HCT116 (cell line): ENCODE data around the gene VAMP3. TPM values are rescaled to one million over a fixed set of nuclear protein-coding genes. Genes with fewer than 3 reads are reported as not detected.

Experiments used
- ATAC-seq: fragments of 200-7000 bp; cut with Tn5 transposase; 2 replicates; pipeline ENCODE4 v1.9.1; 2020; ENCODE audit warnings: mild to moderate bottlenecking, moderate library complexity
- BruUV-seq: library from RNA; stranded (reverse); fragments of 400-500 nt; replicated peaks from 2 replicates; lab custom pipeline; 2021; lab: Mats Ljungman, UMichigan
- CTCF ChIA-PET: fragments of 300-600 bp; sonication (Branson Sonifier 250); formaldehyde crosslinking; loops from one replicate; lab custom pipeline; 2021; ENCODE audit warnings: antibody characterized with exemption; lab: Charles Lee
- POLR2A ChIA-PET: fragments of 300-600, 350-600 bp; sonication (Branson Sonifier 250); formaldehyde crosslinking; loops from one replicate; lab custom pipeline; 2021; ENCODE audit warnings: antibody characterized with exemption; lab: Charles Lee
- RAD21 ChIA-PET, 2 experiments: fragments of 300-600 bp; sonication (Branson Sonifier 250); formaldehyde crosslinking; loops; one replicate each; lab custom pipeline; 2023; ENCODE audit warnings: low total read pairs in 2 of 2; ENCODE audit not compliant: uncharacterized antibody in 2 of 2, unreplicated experiment in 2 of 2, low non-redundant PET in 1 of 2; lab: Charles Lee
- DNase-seq: peaks from one replicate; pipeline ENCODE4 v3.0.0-alpha.2; 2010; ENCODE audit warnings: low read depth, low spot score
- H2AFZ ChIP-seq: fragments of 200-600 bp; shearing (Covaris generic), sonication (generic); 2 replicates; pipeline ENCODE4 v1.6.1; 2017; ENCODE audit warnings: low read depth, mixed run types, mixed read lengths, antibody characterized with exemption, low read length; ENCODE audit not compliant: poor library complexity, severe bottlenecking
- H3K27ac ChIP-seq: 2 replicates; pipeline ENCODE4 v1.5.1; 2012; ENCODE audit warnings: low read depth, low read length
- H3K27me3 ChIP-seq: fragments of 200-600 bp; sonication (generic); 2 replicates; pipeline ENCODE4 v1.6.1; 2016; ENCODE audit warnings: mixed run types, low read length, mixed read lengths; ENCODE audit not compliant: insufficient read depth
- H3K36me3 ChIP-seq, 2 experiments: fragments of 200-500 bp in 1 of 2; fragments of 200-600 bp in 1 of 2; sonication (Bioruptor generic) in 1 of 2; sonication (generic) in 1 of 2; 2 replicates each; pipeline versions ENCODE4 v1.5.1 to v1.6.1; 2014 to 2016; ENCODE audit warnings: low read length in 2 of 2, inconsistent platforms in 1 of 2, mixed read lengths in 1 of 2, mixed run types in 1 of 2; ENCODE audit not compliant: insufficient read depth in 2 of 2, control insufficient read depth in 1 of 2
- H3K4me1 ChIP-seq, 2 experiments: fragments of 200-600 bp in 1 of 2; sonication (generic) in 1 of 2; 2 replicates each; pipeline versions ENCODE4 v1.5.1 to v1.6.1; 2012 to 2017; ENCODE audit warnings: low read length in 2 of 2, inconsistent platforms in 1 of 2, mild to moderate bottlenecking in 1 of 2, mixed read lengths in 1 of 2, mixed run types in 1 of 2, moderate library complexity in 1 of 2; ENCODE audit not compliant: insufficient read depth in 2 of 2, control insufficient read depth in 1 of 2
- H3K4me2 ChIP-seq: fragments of 200-600 bp; sonication (generic); 2 replicates; pipeline ENCODE4 v1.6.1; 2017; ENCODE audit warnings: mixed run types, low read length, mixed read lengths
- H3K4me3 ChIP-seq, 2 experiments: fragments of 200-600 bp in 1 of 2; sonication (generic) in 1 of 2; replicated peaks in 1 of 2; 2 replicates each; pipeline ENCODE4 v1.5.1; 2011 to 2016; ENCODE audit warnings: low read length in 2 of 2, control low read depth in 1 of 2, low read depth in 1 of 2, mild to moderate bottlenecking in 1 of 2, mixed read lengths in 1 of 2, mixed run types in 1 of 2
- H3K79me2 ChIP-seq: fragments of 200-600 bp; sonication (generic); 2 replicates; pipeline ENCODE4 v1.6.1; 2017; ENCODE audit warnings: mild to moderate bottlenecking, mixed run types, low read length, moderate library complexity, mixed read lengths; ENCODE audit not compliant: insufficient read depth
- H3K9ac ChIP-seq: fragments of 200-600 bp; sonication (generic); 2 replicates; pipeline ENCODE4 v1.6.1; 2016; ENCODE audit warnings: low read length, mixed read lengths
- H3K9me2 ChIP-seq: fragments of 200-600 bp; sonication (generic), shearing (Covaris generic); 2 replicates; pipeline ENCODE4 v1.6.1; 2017; ENCODE audit warnings: mixed run types, mild to moderate bottlenecking, moderate library complexity; ENCODE audit not compliant: insufficient read depth
- H3K9me3 ChIP-seq, 2 experiments: fragments of 200-500 bp in 1 of 2; fragments of 200-600 bp in 1 of 2; sonication (Bioruptor generic) in 1 of 2; sonication (generic) in 1 of 2; 2 replicates each; pipeline ENCODE4 v1.6.1; 2014 to 2017; ENCODE audit warnings: low read length in 2 of 2, mixed read lengths in 2 of 2, inconsistent platforms in 1 of 2, low read depth in 1 of 2, mild to moderate bottlenecking in 1 of 2, mixed run types in 1 of 2, moderate library complexity in 1 of 2; ENCODE audit not compliant: control insufficient read depth in 1 of 2, insufficient read depth in 1 of 2
- H4K20me1 ChIP-seq: fragments of 200-600 bp; sonication (generic), shearing (Covaris generic); 2 replicates; pipeline ENCODE4 v1.6.1; 2017; ENCODE audit warnings: mixed run types, mild to moderate bottlenecking, moderate library complexity; ENCODE audit not compliant: insufficient read depth
- ATF3 ChIP-seq: IDR thresholded peaks from 2 replicates; pipeline ENCODE4 v1.6.1; 2012
- CBX3 ChIP-seq: IDR thresholded peaks from 2 replicates; pipeline ENCODE4 v1.6.1; 2012; ENCODE audit warnings: low read depth
- CTCF ChIP-seq, 3 experiments: fragments of 200-600 bp in 1 of 3; sonication (generic) in 1 of 3; IDR thresholded peaks in 2 of 3; conservative IDR thresholded peaks in 1 of 3; 2 replicates each; pipeline ENCODE4 v1.5.1; 2012 to 2017; ENCODE audit warnings: low read depth in 2 of 3, low read length in 2 of 3, antibody characterized with exemption in 1 of 3, borderline replicate concordance in 1 of 3, control low read depth in 1 of 3, mild to moderate bottlenecking in 1 of 3, mixed read lengths in 1 of 3, mixed run types in 1 of 3, moderate library complexity in 1 of 3; ENCODE audit not compliant: insufficient read depth in 1 of 3
- ELF1 ChIP-seq: IDR thresholded peaks from 2 replicates; pipeline ENCODE4 v1.6.1; 2012; ENCODE audit warnings: low read depth, borderline replicate concordance
- EZH2phosphoT487 ChIP-seq: fragments of 200-600 bp; IDR thresholded peaks from 2 replicates; pipeline ENCODE4 v1.6.1; 2018; ENCODE audit warnings: antibody characterized with exemption, borderline replicate concordance
- FOSL1 ChIP-seq: IDR thresholded peaks from 2 replicates; pipeline ENCODE4 v1.6.1; 2012; ENCODE audit warnings: low read depth
- JUND ChIP-seq: IDR thresholded peaks from 2 replicates; pipeline ENCODE4 v1.6.1; 2012
- MAX ChIP-seq: IDR thresholded peaks from 2 replicates; pipeline ENCODE4 v1.6.1; 2012
- POLR2A ChIP-seq: IDR thresholded peaks from 2 replicates; pipeline ENCODE4 v1.7.0; 2011; ENCODE audit warnings: borderline replicate concordance; ENCODE audit not compliant: insufficient read depth, insufficient read length; ENCODE audit errors: extremely low read depth
- POLR2AphosphoS5 ChIP-seq: IDR thresholded peaks from 2 replicates; pipeline ENCODE4 v1.6.1; 2011; ENCODE audit warnings: mild to moderate bottlenecking, low read depth, low read length, moderate library complexity
- RAD21 ChIP-seq: IDR thresholded peaks from 2 replicates; pipeline ENCODE4 v1.6.1; 2012; ENCODE audit warnings: low read depth, mild to moderate bottlenecking
- REST ChIP-seq: IDR thresholded peaks from 2 replicates; pipeline ENCODE4 v1.6.1; 2012; ENCODE audit warnings: low read depth
- SP1 ChIP-seq: IDR thresholded peaks from 2 replicates; pipeline ENCODE4 v1.6.1; 2012; ENCODE audit warnings: low read depth
- TCF7L2 ChIP-seq: IDR thresholded peaks from 2 replicates; pipeline ENCODE4 v1.7.0; 2011; ENCODE audit warnings: borderline replicate concordance, inconsistent platforms; ENCODE audit not compliant: insufficient read depth, insufficient read length; ENCODE audit errors: extremely low read depth
- ZNF274 ChIP-seq: fragments of 200-500 bp; sonication (Bioruptor generic); IDR thresholded peaks from 2 replicates; pipeline ENCODE4 v1.6.1; 2014; ENCODE audit warnings: mild to moderate bottlenecking, low read depth, low read length, inconsistent platforms
- intact Hi-C: fragments of 100-400 bp; cut with micrococcal nuclease; formaldehyde crosslinking; loops from 2 replicates; pipeline ENCODE4 v1.10.0; 2022
- total RNA-seq: library from RNA; stranded (reverse); gene quantifications from one replicate; pipeline ENCODE4 v1.2.1, GENCODE V29; 2021; ENCODE audit not compliant: unreplicated experiment

VAMP3 gene
- total RNA-seq, 1 experiment from 2014 or later, result 79.3 TPM

- no peaks in the 10 kb centered on the region for H3K79me2 ChIP-seq
- no peaks in the 10 kb centered on the region for H3K4me1 ChIP-seq
- no peaks in the 10 kb centered on the region for H4K20me1 ChIP-seq
- RAD21 ChIA-PET, result no interaction called here
- no peak overlapping the region for H3K4me3 ChIP-seq
- CTCF ChIA-PET, result interaction anchor here (2.4 to 5.3 kb wide), 2 partner anchors 82 to 85 kb away, joined by 9 to 96 read pairs; no protein-coding TSS in a partner anchor
- no peak overlapping the region for H3K4me2 ChIP-seq
- no peaks in the 10 kb centered on the region for H3K27me3 ChIP-seq
- ATAC-seq, result no peak
- peaks cover 4 to 10% of the 10 kb centered on the region in 2 experiments; a peak in 3 of 4 replicates for H3K36me3 ChIP-seq
- no peak overlapping the region for H3K27ac ChIP-seq
- intact Hi-C loops, result no loop called here
- no TSS peak for BruUV-seq
- POLR2A ChIA-PET, result no interaction called here
- no peaks in the 10 kb centered on the region for H3K9me3 ChIP-seq
- TF ChIP-seq MAX, result no peak
- no peak for TF ChIP-seq SP1
- TF ChIP-seq FOSL1, result no peak
- no peak for TF ChIP-seq RAD21
- no peak for TF ChIP-seq EZH2phosphoT487
- no peak for TF ChIP-seq ZNF274
- TF ChIP-seq CTCF (IDR thresholded peaks at IDR 0.05 in 2 of 3, conservative IDR thresholded peaks at IDR 0.05 in 1 of 3; ENCODE audit: borderline replicate concordance in 1 of 3, insufficient read depth in 1 of 3, low read depth in 2 of 3, low read length in 2 of 3), result no peak
- no peak for TF ChIP-seq REST
- no peak for TF ChIP-seq ATF3
- no peak for TF ChIP-seq CBX3
- no peak for TF ChIP-seq JUND
- no peak for TF ChIP-seq ELF1
- TF ChIP-seq POLR2AphosphoS5, result no peak
- no peak for TF ChIP-seq POLR2A
- TF ChIP-seq TCF7L2, result no peak
- no peak overlapping the region for H2AFZ ChIP-seq
- no peak for DNase-seq
- no peaks in the 10 kb centered on the region for H3K9me2 ChIP-seq
- H3K9ac ChIP-seq, result no peak overlapping the region
These were observed 19.9 kb upstream of the VAMP3 start for GRCh38 chr1:7751174-7751573.
